Measurements from ENCODE around the gene STIMATE. TPM values are rescaled to one million over a fixed set of nuclear protein-coding genes. Genes with fewer than 3 reads are reported as not detected.

The STIMATE gene
- total RNA-seq, result 10 to 100 TPM in 4 of 6 donors, 1 to 10 TPM in 2; 7.7 to 16.0 (median 13.6) TPM
- 10 to 100 TPM in 1 of 2 donors, 1 to 10 TPM in 1; 5.0 to 19.9 TPM for polyA plus RNA-seq

DNA sequence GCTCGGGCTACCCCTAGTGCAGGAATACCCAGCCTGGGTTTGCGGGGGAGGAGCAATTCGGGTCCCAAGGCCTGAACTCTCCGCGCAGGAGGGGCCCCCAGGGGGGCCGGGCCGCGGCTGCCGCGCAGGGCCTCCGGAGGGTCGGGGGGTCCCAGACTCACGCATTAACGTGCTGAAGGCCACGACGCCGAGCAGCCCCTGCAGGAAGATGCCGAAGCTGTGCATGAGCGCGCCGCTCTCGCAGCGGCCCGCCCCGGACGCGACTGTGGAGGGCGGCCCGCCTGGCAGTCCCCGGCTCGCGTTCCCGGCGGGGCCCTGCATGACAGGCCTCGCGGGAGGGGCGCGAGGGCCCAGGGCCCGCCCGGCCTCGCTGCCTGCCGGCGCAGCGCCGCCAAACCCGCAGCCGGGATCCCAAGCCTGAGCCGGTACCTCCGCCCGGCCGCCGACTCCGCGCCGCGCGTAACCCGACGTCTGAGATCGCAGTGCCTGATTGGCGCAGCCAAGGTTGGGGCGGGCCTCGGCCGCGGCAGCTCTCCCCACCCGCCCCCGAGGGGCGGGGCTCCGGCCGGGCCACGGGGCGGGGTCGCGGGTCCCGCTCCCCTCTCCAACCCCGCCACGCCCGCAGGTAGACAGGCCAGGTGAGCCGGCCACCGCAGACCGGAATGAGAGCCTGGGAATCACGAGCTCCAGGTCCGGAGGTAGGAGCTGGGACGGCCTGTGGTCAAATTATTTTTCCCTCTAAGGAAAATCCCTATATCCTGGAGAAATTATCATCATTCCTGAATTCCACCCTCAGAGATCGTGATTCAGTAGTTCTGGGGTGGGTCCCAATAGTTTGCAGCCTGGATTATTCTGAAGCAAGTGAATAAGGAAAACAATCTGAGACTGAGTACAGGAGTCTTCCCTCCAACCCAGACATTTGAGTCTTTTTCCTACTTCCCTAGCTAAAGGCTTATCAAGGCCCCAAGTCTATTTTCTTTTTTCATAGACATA lies at the start of gene STIMATE:
Gene STIMATE, minus strand, starts transcription at position 419 of the 993 bp plus-strand sequence. Its CDS starts 98 bp downstream, at position 321.
- H3K4me1 ChIP-seq, result peaks cover 7 to 36% (median 24%) of the 10 kb centered on the region in 3 donors
- no peaks in the 10 kb centered on the region for H3K27me3 ChIP-seq
- peak within 1 kb of the TSS in 2 of 4 donors; percentile 6 to 27 for H3K27ac ChIP-seq
- peak; percentile 88 to 96 (median 90) for DNase-seq
- peak; percentile 91 to 96 (median 93) for ATAC-seq
- H3K36me3 ChIP-seq, result no peaks in the 10 kb centered on the region
- no peak for FAIRE-seq
- 0% methylated on average over 54 to 85 of the region's 85 CpGs for WGBS, 2 donors
- TF ChIP-seq CTCF (IDR thresholded peaks at IDR 0.05), result no peak
- H3K4me3 ChIP-seq, result peak within 1 kb of the TSS; percentile 76 to 98 (median 86)
- intact Hi-C loops (cut with DNase I), result no loop called here
- no peaks in the 10 kb centered on the region for H3K9me3 ChIP-seq

- H3K27ac ChIP-seq, result no peak overlapping the region
- ATAC-seq, result no peak
- intact Hi-C loops (cut with DNase I), result no loop called here
- no peak for DNase-seq
- H3K9me3 ChIP-seq, result no peaks in the 10 kb centered on the region
- peaks cover 0 to 6% (median 0%) of the 10 kb centered on the region in 3 donors for H3K36me3 ChIP-seq
- TF ChIP-seq CTCF (IDR thresholded peaks at IDR 0.05), result no peak
- H3K27me3 ChIP-seq, result no peaks in the 10 kb centered on the region
- no peak overlapping the region for H3K4me3 ChIP-seq
- FAIRE-seq, result peak; percentile 85
- H3K4me1 ChIP-seq, result no peaks in the 10 kb centered on the region
Observed at GRCh38 chr3:52939600-52939999, 42.3 kb upstream of the STIMATE start.

DNA sequence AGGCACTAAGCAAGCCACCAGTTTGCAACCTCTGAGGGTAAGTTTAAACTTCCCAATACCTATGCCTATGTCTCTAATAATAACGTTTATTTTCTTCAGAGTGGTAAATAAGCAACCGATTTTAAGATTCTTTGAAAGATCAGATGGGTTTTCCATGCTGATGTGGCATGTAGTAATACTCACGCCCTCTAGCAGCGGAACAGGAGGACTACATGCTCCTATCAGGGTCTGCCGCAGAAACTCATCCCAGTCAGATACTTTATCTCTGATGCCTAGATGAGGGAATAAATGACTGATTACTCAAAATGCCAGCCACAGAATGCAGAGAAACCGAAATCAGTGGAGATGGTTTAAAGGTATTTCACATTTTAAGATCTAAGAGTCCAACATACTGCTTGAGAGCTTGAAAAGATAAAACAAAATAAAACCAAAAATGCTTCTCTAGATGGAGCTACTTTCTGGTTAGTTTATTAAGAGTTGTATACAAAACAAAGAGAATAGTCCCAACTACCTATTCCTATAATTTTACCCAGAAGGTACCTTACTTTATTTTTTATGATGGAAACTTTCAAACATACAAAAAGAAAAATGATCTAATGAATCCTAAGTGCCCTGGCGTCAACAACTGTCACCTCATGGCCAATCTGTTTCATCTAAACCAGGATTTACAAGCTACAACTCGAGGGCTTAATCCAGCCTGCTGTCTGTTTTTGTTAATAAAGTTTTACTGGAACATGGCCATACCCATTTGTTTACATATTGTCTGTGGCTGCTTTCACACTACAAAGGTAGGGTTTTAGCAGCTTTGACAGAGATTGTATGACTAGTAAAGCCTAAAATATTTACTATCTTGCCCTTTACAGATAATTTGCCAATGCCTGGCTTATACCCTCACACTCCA lies 37.5 kb upstream of the STIMATE start:
- TF ChIP-seq CTCF (IDR thresholded peaks at IDR 0.05), result peak; percentile 32 to 64 (median 56)
- no peaks in the 10 kb centered on the region for H3K9me3 ChIP-seq
- H3K4me1 ChIP-seq, result no peaks in the 10 kb centered on the region
- H3K27ac ChIP-seq, result no peak overlapping the region
- no peak overlapping the region for H3K4me3 ChIP-seq
- FAIRE-seq (no peak), ATAC-seq (peak; percentile 79 to 99 (median 96)), DNase-seq (peak in 3 of 6 donors; percentile 24 to 34 (median 32))
- H3K36me3 ChIP-seq, result no peaks in the 10 kb centered on the region
- H3K27me3 ChIP-seq, result no peaks in the 10 kb centered on the region
- WGBS, 2 donors, result 13 to 15% methylated on average over 8 of the region's 8 CpGs
- intact Hi-C loops (cut with DNase I), result no loop called here

GRCh38 chr3:52931889-52932288 lies 34.5 kb upstream of the STIMATE start:
- intact Hi-C loops (cut with DNase I), result no loop called here
- no peak for TF ChIP-seq CTCF (IDR thresholded peaks at IDR 0.05)

More at GRCh38 chr3:52931889-52932288, 34.5 kb upstream of the STIMATE start:
- no peak for DNase-seq
- no peak overlapping the region for H3K4me3 ChIP-seq
- H3K27ac ChIP-seq, result no peak overlapping the region
- H3K4me1 ChIP-seq, result no peaks in the 10 kb centered on the region
- H3K27me3 ChIP-seq, result no peaks in the 10 kb centered on the region
- 66 to 74% methylated on average over 2 of the region's 2 CpGs for WGBS, 2 donors
- FAIRE-seq, result no peak
- H3K36me3 ChIP-seq, result peaks cover 0 to 4% (median 0%) of the 10 kb centered on the region in 3 donors
- no peaks in the 10 kb centered on the region for H3K9me3 ChIP-seq
- no peak for ATAC-seq
